ENCODE measurements around the gene CHST15.

DNA sequence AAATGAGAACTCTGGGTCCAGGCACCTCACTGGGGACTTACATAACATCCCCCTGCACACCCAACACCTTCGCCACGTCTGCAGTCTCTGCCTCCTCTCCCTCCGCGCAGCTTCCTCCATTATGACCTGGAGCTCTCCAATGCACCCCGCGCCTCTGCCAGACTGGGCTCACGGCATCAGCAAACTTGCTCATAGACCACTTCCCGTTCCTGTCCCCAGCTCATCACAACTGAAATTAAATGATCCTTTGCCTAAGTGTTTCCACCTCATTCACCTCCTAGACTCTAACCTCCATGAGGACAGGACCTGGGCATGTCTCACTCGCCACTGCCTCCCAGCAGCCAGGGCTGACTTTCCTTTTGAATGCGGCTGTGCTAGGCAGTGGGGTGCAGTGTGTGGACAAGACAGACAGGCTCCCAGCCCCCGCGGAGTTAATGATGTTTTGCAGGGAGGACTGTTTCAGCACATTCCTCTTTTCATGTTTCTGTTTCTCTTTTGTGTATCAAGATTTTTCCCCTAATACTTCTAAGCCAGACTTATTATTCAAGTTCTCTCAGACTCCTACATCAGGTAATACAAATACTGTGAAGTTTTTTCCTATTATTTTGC lies 18.8 kb downstream of the CHST15 start:
- TF ChIP-seq, protein P1, sequence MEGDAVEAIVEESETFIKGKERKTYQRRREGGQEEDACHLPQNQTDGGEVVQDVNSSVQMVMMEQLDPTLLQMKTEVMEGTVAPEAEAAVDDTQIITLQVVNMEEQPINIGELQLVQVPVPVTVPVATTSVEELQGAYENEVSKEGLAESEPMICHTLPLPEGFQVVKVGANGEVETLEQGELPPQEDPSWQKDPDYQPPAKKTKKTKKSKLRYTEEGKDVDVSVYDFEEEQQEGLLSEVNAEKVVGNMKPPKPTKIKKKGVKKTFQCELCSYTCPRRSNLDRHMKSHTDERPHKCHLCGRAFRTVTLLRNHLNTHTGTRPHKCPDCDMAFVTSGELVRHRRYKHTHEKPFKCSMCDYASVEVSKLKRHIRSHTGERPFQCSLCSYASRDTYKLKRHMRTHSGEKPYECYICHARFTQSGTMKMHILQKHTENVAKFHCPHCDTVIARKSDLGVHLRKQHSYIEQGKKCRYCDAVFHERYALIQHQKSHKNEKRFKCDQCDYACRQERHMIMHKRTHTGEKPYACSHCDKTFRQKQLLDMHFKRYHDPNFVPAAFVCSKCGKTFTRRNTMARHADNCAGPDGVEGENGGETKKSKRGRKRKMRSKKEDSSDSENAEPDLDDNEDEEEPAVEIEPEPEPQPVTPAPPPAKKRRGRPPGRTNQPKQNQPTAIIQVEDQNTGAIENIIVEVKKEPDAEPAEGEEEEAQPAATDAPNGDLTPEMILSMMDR (IDR thresholded peaks at IDR 0.05; ENCODE audit: poor library complexity, severe bottlenecking) = no peak
- TF ChIP-seq, protein P2, sequence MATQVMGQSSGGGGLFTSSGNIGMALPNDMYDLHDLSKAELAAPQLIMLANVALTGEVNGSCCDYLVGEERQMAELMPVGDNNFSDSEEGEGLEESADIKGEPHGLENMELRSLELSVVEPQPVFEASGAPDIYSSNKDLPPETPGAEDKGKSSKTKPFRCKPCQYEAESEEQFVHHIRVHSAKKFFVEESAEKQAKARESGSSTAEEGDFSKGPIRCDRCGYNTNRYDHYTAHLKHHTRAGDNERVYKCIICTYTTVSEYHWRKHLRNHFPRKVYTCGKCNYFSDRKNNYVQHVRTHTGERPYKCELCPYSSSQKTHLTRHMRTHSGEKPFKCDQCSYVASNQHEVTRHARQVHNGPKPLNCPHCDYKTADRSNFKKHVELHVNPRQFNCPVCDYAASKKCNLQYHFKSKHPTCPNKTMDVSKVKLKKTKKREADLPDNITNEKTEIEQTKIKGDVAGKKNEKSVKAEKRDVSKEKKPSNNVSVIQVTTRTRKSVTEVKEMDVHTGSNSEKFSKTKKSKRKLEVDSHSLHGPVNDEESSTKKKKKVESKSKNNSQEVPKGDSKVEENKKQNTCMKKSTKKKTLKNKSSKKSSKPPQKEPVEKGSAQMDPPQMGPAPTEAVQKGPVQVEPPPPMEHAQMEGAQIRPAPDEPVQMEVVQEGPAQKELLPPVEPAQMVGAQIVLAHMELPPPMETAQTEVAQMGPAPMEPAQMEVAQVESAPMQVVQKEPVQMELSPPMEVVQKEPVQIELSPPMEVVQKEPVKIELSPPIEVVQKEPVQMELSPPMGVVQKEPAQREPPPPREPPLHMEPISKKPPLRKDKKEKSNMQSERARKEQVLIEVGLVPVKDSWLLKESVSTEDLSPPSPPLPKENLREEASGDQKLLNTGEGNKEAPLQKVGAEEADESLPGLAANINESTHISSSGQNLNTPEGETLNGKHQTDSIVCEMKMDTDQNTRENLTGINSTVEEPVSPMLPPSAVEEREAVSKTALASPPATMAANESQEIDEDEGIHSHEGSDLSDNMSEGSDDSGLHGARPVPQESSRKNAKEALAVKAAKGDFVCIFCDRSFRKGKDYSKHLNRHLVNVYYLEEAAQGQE (IDR thresholded peaks at IDR 0.05; ENCODE audit: borderline replicate concordance) = no peak
- no peak for TF ChIP-seq RAD21 (conservative IDR thresholded peaks at IDR 0.05)
- no peak for TF ChIP-seq TAF1 (IDR thresholded peaks at IDR 0.05; ENCODE audit: low read depth)
